OCI-LY1 (cell line): ENCODE results near the gene CTBP2.

Experiments used
- H2AFZ ChIP-seq: fragments of 200-600 bp; sonication (generic), shearing (Covaris generic); 2 replicates; pipeline ENCODE4 v1.6.0; 2014; ENCODE audit warnings: antibody characterized with exemption, mild to moderate bottlenecking, low read length
- H3F3A ChIP-seq: fragments of 200-600 bp; sonication (generic), shearing (Covaris generic); 2 replicates; pipeline ENCODE4 v1.6.0; 2014; ENCODE audit warnings: mild to moderate bottlenecking, antibody characterized with exemption, low read length, moderate library complexity; ENCODE audit not compliant: insufficient read depth
- H3K27ac ChIP-seq: fragments of 200-600 bp; sonication (generic); 2 replicates; pipeline ENCODE4 v1.5.1; 2014; ENCODE audit warnings: low read length, mixed run types, mild to moderate bottlenecking, low read depth; ENCODE audit not compliant: poor library complexity, severe bottlenecking
- H3K27me3 ChIP-seq: fragments of 200-600 bp; sonication (generic); 2 replicates; pipeline ENCODE4 v1.6.0; 2014; ENCODE audit warnings: antibody characterized with exemption, mild to moderate bottlenecking, low read length, moderate library complexity; ENCODE audit not compliant: insufficient read depth
- H3K36me3 ChIP-seq: fragments of 200-600 bp; sonication (generic); 2 replicates; pipeline ENCODE4 v1.6.1; 2014; ENCODE audit warnings: mild to moderate bottlenecking, antibody characterized with exemption, low read length, moderate library complexity, mixed read lengths; ENCODE audit not compliant: insufficient read depth
- H3K4me1 ChIP-seq: fragments of 200-600 bp; sonication (generic); 2 replicates; pipeline ENCODE4 v1.5.1; 2014; ENCODE audit warnings: mild to moderate bottlenecking, low read length, moderate library complexity; ENCODE audit not compliant: insufficient read depth, severe bottlenecking
- H3K4me2 ChIP-seq: fragments of 200-600 bp; sonication (generic), shearing (Covaris generic); 2 replicates; pipeline ENCODE4 v1.6.1; 2014; ENCODE audit warnings: low read length
- H3K4me3 ChIP-seq: fragments of 200-600 bp; sonication (generic); 2 replicates; pipeline ENCODE4 v1.5.1; 2014; ENCODE audit warnings: low read length, low read depth, mild to moderate bottlenecking, mixed read lengths; ENCODE audit not compliant: poor library complexity, severe bottlenecking
- H3K79me2 ChIP-seq: fragments of 200-600 bp; shearing (Covaris generic); 2 replicates; pipeline ENCODE4 v1.6.1; 2016; ENCODE audit warnings: mixed run types, low read length, mixed read lengths; ENCODE audit not compliant: insufficient read depth
- H3K9ac ChIP-seq: fragments of 200-600 bp; sonication (generic), shearing (Covaris generic); 2 replicates; pipeline ENCODE4 v1.6.1; 2014; ENCODE audit warnings: mild to moderate bottlenecking, low read length, mixed read lengths
- H3K9me2 ChIP-seq: fragments of 200-600 bp; sonication (generic), shearing (Covaris generic); 2 replicates; pipeline ENCODE4 v1.6.1; 2014; ENCODE audit warnings: low read depth, mild to moderate bottlenecking, low read length, mixed read lengths
- H3K9me3 ChIP-seq: fragments of 200-600 bp; shearing (Covaris generic); 2 replicates; pipeline ENCODE4 v1.6.1; 2014; ENCODE audit warnings: low read length, mixed read lengths
- H4K20me1 ChIP-seq: fragments of 200-600 bp; sonication (generic), shearing (Covaris generic); 2 replicates; pipeline ENCODE4 v1.6.0; 2016; ENCODE audit warnings: mild to moderate bottlenecking, low read length; ENCODE audit not compliant: insufficient read depth
- CTCF ChIP-seq: fragments of 200-600 bp; sonication (generic), shearing (Covaris generic); IDR thresholded peaks from 2 replicates; pipeline ENCODE4 v1.5.1; 2017; ENCODE audit warnings: mild to moderate bottlenecking, antibody characterized with exemption, low read length, moderate library complexity, mixed read lengths
- EZH2 ChIP-seq: fragments of 200-600 bp; sonication (generic), shearing (Covaris generic); IDR thresholded peaks from 2 replicates; pipeline ENCODE4 v1.8.0; 2017; ENCODE audit warnings: borderline replicate concordance, mixed run types, mild to moderate bottlenecking, antibody characterized with exemption, low read length, moderate library complexity, mixed read lengths

The CTBP2 gene

DNA sequence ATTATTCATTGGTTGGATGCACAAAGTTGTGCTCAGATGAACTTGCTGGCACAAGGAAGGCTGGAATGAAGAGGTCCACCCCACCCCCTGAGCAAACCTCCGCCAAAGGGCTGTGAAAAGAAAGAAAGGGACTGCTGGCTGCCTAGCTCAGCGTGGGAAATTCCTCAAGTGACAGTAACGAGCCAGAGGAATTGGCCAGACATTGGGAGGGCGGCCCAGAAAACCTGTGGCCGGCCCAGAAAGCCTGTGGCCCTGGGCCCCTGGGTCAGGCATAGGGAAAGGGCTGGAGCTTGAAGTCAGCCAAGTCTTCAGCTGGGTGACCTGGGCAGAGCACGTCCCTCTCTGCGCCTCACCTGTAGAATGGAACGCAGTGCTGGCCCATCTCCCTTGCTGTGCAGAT, 30.6 kb upstream of the CTBP2 start:
- Histone ChIP-seq H3K36me3 (no peaks in the 10 kb centered on the region), H3K79me2 (no peaks in the 10 kb centered on the region), H3K27ac (no peak overlapping the region), H3F3A (no peaks in the 10 kb centered on the region), H3K9me2 (no peaks in the 10 kb centered on the region), H3K9me3 (no peaks in the 10 kb centered on the region), H3K4me1 (no peaks in the 10 kb centered on the region), H4K20me1 (no peaks in the 10 kb centered on the region), H3K27me3 (no peaks in the 10 kb centered on the region), H3K4me3 (no peak overlapping the region), H3K4me2 (no peak overlapping the region), H2AFZ (no peak overlapping the region), H3K9ac (no peak overlapping the region)
- no peak for TF ChIP-seq CTCF
- no peak for TF ChIP-seq EZH2

GRCh38 chr10:125190414-125190813, 30.1 kb upstream of the CTBP2 start:
- Histone ChIP-seq H3K9me2 (no peaks in the 10 kb centered on the region), H3K27ac (no peak overlapping the region), H3K9ac (no peak overlapping the region), H2AFZ (no peak overlapping the region), H3K4me1 (no peaks in the 10 kb centered on the region), H3K79me2 (no peaks in the 10 kb centered on the region), H3K4me2 (no peak overlapping the region), H3K9me3 (no peaks in the 10 kb centered on the region), H3K36me3 (no peaks in the 10 kb centered on the region), H3K4me3 (no peak overlapping the region), H4K20me1 (no peaks in the 10 kb centered on the region), H3K27me3 (no peaks in the 10 kb centered on the region), H3F3A (no peaks in the 10 kb centered on the region)
- no peak for TF ChIP-seq CTCF
- TF ChIP-seq EZH2 = no peak

- no peaks in the 10 kb centered on the region for H3K27me3 ChIP-seq
- no peaks in the 10 kb centered on the region for H4K20me1 ChIP-seq
- no peak for TF ChIP-seq EZH2
- no peak for TF ChIP-seq CTCF
- no peak overlapping the region for H3K4me2 ChIP-seq
- no peak overlapping the region for H3K27ac ChIP-seq
- H3K79me2 ChIP-seq = no peaks in the 10 kb centered on the region
- no peaks in the 10 kb centered on the region for H3K4me1 ChIP-seq
- H3K9me3 ChIP-seq = no peaks in the 10 kb centered on the region
- H2AFZ ChIP-seq = no peak overlapping the region
- H3K36me3 ChIP-seq = no peaks in the 10 kb centered on the region
- H3F3A ChIP-seq = no peaks in the 10 kb centered on the region
- H3K4me3 ChIP-seq = no peak overlapping the region
- no peak overlapping the region for H3K9ac ChIP-seq
- no peaks in the 10 kb centered on the region for H3K9me2 ChIP-seq
These were observed 28.8 kb upstream of the CTBP2 start for GRCh38 chr10:125189162-125189561.
